ENCODE data around the gene DAGLB.
"Not testable (repeated sequence)": the region's sequence is repeated elsewhere in the genome, so short reads cannot be mapped to it uniquely, and the experiment has no call there.

The DAGLB gene

DNA sequence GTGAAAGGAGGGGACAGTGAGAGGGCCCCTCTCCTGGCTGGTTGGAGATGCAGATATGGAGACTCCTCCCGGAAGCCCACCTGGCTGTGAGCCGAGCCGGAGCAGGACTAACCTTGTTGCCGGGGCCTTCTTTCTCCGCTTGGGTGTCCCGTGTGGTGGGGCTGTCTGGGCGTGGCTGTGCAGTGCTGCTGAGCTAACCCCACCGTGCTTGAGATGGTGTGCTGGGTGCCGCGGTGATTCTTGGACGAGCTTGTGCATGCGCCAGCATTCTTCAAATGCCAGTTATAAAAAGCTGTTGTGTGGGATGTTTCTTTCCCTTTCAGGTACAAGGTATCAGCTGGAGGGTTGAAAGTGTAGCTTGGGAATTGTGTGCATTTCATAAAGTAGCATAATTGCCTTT, 48.8 kb downstream of the DAGLB start:
- DNase-seq (ENCODE audit: low read depth, low spot score): peak; percentile 38

DNA sequence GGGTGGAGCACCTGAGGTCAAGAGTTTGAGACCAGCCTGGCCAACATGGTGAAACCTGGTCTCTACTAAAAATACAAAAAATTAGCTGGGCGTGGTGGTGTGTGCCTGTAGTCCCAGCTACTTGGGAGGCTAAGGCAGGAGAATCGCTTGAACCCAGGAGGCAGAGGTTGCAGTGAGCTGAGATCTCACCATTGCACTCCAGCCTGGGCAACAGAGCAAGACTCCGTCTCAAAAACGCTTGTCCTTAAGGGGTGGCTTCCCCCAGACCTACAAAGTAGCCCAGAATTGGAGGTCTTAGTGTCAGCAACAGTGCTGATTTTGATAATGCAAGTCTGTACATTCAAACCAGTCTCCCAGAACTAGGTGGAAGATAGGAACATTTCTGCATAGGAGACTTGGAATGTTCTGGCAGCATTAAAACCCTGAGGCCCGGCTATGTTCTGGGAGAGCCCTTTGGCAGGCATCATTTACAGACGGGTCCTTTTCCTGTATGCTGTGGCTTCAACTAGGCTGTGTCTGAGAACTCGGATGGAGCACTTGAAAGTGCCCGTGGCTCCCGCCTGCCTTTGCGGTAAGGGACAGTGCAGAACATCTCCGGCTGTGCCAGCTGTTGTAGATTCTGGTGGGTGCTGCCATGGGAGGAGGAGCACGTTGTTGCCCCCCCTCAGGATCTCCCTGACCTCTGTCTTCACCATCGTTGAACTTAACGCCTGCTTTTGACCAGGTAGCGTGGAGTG, 49.8 kb downstream of the DAGLB start:
- DNase-seq (ENCODE audit: low read depth, low spot score): not testable (repeated sequence)

DNA sequence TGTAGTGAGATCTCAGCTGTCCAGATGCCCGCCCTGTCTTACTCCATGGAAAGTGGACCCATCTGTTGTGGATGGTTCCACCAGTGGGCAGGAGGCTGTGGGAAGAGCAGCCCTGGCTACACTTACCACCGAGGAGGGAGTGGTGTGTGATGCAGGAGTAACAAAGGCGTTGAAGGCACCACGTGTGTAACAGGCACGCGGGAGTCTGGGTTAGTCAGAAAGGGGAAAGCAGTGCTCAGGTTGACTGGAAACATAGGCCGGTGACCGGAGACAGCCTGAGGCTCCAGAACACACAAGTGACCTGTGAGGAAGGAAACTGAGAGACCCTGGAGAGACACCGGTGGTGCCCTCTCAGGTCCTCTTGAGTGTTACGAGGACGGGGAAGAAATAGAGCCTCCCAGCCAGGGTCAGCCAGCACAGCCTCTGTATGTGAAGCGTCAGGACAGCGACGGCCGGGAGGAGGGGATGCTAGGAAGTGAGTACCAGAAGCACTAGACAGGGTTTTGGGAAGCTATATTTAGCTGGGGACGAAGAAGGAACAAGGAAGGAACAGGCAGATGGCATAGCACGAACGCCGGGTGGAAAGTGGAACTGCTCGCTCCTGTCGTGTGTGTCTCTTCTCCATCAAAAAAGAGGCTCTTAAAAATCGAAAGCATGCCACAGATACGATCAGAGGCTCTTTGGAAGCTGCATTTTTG, 51.7 kb downstream of the DAGLB start:
- DNase-seq (ENCODE audit: low read depth, low spot score): no peak

DNA sequence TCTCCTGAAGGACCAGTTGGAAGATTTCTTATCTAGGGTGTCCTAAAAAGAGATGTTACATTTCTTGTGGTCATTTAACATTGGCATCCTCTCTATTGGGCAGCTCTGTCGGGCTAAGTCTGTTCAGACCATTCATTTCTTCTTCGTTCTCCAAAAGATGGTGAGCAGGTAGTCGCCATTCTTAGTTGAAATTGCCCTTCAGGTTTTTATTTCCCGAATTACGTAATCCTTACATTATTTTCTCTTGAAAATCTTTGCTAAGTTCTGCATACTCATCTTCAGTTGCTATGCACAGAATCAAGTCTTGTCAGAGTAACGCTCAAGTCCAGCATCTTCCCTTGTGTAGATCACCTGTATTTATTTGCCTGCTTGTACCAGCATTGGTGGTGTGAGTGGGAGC, 53.6 kb downstream of the DAGLB start:
- DNase-seq (ENCODE audit: low read depth, low spot score): no peak

DNA sequence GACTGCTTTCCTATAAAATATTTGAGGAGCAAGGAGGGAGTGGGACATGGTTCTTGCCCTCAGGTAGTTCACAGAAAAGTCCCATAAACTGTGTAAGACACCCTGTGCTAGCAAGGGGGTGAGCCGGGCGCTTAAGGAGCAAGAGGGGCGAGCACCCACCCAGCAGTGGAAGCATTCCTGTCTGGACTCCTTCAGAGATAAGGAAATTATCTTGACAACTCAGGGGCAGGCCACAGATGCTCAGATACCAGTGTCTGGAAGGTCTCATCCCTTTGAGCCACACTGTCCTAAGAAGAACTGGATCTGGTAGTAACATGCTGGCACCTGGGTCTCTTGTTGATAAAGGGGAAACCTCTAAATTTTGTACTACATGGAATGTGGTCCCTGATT, 54.1 kb downstream of the DAGLB start:
- peak; percentile 62 for DNase-seq (ENCODE audit: low read depth, low spot score)

DNA sequence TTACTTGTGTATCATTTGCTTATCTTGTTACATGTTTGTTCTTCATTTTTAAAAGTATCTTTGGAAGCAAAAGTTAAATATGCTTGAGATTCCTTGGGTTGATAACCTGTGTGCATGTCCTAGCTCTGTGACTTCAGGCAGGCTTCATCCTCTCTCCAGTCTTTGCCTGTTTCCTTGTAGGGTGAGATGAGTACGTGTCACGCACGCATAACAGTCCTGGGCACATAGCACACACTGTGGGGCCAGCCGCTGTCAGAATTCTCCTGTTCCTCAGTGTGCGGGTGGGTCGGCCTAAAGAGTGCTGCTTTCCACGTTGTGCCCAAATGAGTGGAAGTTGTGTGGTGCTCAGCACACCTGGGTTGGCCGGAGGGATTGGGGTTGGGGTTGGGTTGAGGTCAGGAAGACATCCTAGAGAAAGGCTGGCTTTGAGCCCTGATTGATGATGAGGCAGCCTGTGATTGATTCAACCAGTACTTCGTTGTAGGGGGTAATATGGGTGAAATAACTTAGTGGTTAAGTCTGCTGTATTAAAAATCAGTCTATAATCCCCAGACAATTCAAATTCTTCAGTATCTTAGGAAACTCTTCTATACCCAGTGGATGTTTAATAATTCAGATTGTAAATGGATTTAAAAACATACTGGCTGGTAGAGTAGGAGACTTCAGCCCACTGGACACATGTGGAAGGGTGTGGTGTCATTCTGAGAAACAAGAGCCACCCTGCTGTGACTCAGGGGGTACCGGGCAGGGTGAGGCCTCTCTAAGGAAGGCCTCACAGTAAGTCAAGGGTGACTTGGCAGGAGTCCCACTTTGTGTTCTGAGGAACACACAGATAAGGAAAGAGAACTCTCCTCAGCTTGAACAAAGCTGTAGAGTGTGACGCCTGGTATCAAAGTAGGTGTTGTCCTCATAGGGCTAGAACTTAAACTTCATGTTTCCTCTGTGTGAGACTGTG, 54.8 kb downstream of the DAGLB start:
- DNase-seq (ENCODE audit: low read depth, low spot score): no peak

DNA sequence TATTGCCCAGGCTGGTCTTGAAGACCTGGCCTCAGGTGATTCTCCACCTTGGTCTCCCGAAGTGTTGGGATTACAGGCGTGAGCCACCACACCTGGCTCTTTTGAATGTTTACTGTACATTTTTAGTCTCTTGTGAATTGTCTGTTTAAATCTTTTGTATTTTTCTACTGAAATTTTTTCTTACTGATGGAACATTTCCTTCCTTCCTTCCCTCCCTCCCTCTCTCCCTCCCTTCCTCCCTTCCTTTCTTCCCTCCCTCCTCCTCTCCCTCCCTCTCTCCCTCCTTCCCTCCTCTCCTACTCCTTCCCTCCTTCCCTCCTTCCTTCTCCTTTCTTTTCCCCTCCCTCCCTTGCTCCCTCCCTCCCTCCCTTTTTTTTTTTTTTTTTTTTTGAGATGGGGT, 58.0 kb downstream of the DAGLB start:
- DNase-seq (ENCODE audit: low read depth, low spot score): no peak

DNA sequence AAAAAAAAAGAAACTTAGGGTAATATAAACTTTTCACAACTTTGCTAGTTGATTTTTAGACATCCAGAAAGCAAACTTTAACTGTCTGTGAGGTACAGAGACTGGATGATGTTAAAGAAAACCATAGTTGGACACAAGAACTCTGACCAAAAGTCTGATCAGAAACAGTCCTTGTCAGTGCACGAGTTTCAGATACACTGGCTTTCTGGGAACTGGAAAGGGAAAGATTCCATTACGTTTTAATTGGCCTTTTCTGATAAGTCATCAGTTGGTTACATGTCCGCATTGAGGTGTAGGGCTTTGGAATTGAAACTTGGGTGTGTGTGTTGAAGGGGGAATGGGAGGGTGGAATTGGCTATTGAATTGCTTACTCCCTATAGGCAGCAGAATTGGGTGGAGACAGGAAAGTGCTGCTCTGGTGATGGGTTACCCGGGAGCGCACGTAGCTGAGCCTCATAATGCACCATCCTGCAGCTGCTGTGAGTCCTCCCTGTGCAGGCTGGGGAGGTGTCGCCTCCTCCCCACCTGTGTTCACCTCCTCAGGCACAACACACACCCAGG, 59.9 kb downstream of the DAGLB start:
- DNase-seq (ENCODE audit: low read depth, low spot score): no peak

DNA sequence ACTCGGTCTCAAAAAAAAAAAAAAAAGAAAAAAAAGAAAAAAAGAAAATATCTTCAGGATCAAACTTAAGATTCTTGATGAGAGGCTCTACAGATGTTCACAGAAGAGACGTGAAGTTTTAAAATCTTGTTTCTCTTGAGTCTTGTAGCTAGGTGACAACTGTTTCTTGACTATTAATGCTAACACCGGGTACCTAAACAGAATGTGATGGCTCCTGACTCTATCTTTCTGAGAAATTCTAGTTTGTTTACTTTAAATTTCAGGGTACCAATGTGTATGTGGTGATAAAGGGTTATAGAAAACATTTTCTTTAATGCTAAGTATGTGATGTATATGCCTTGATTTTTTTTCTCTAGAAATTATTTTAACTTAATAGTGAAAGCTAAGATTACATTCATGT, 61.0 kb downstream of the DAGLB start:
- no peak for DNase-seq (ENCODE audit: low read depth, low spot score)

DNA sequence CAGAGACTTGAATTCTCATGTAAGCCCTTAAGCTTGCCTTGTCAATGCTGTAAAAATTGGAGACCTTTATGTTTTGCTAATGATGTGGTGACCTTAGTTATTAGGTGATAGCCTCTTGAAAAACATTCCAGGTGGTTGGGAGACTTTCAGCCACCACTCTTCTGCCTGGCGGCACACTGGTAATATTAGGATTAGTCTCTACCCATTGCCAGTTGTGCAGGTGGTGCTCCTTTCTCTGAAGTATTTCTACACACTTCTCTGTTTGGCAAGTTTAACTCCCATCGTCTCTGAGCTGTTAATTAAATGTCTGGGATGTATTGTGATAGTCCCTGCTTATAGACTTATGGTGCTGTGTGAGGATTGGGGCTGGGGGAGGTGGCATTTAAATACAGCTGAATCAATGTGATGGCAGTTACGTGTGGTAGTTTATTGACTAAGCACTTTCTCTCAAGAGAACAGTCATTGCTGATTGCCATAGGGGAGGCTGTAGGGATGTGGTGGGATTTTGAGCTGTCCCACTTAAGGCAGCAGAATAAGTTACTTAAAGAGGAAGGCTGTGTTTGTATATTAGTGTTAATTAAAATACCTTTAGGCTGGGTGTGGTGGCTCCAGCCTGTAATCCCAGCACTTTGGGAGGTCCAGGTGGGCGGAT, 61.7 kb downstream of the DAGLB start:
- no peak for DNase-seq (ENCODE audit: low read depth, low spot score)

DNA sequence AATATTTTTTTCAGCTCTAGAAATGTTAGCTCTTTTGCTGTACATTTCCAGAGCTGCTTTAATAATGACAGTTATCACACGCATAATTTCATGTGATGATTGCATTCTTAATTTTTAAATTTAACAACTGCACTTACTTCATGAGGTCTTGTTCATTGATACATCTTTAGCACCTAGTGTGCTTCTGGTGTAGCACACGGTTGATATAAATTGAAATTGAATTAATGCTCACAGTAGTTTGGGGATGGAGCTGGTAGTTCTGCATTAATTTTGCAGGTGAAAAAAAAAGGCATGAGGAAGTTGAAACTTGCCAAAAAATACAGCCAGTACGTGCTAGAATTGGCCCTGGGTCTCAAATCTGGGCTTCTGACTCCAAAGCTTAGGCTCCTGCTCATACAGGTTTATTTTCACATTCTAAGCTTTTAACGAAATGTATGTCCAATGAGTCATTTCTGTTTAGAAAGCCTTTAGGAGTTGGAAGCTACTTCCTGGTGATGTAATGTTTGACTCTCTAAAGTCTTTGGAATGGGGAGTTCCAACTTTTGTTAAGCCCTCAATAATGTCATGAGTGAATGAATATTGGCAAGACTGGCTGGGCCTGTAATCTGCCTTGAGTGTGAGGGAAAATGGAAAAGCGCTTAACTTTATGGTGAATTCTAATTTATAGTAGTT, 62.5 kb downstream of the DAGLB start:
- DNase-seq (ENCODE audit: low read depth, low spot score): no peak

DNA sequence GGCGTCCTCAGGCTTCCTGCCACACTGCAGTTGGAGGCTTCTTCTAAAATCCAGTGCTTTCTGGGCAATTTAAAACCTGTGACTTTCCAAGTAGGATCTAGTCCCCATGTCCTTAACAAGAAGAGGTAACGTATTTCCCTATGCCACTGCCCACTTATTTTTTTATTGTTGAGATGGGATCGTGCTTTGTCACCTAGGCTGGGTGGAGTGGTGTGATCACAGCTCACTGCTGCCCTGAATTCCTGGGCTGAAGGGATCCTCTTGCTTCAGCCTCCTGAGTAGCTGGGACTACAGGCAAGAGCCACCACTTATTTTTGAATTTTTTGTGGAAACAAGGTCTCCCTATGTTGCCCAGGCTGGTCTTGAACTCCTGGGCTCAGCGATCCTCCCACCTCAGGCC, 63.4 kb downstream of the DAGLB start:
- DNase-seq (ENCODE audit: low read depth, low spot score): no peak

DNA sequence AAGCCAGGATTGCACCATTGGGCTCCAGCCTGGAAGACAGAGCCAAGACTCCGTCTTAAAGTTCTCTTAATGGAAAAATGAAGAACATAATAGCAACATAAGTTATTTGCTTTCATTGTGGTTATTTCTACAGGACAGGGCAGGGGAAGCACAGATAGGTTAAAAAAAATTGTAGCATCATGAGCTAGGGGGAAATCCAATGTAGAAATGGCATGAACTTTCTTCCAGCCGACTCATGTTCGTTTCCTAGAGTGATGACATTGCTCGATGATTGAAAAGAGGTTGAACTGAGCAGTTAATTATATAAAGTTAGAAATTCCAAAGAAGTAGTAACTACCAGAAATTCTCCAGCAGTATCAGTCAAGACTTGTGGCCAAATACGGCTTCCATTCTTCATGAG, 64.9 kb downstream of the DAGLB start:
- no peak for DNase-seq (ENCODE audit: low read depth, low spot score)

DNA sequence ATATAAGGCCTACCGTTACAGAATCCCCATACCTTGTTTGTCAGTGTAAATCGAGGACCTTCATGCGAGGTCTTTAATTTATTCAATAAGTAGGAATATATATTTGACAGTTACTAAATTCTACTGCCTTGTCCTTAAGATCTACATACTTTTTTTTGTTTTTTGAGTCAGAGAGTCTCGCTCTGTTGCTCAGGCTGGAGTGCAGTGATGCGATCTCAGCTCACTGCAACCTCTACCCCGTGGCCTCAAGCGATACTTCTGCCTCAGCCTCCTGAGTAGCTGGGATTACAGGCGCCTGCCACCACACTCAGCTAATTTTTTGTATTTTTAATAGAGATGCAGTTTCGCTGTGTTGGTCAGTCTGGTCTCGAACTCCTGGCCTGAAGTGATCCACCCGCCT, 65.9 kb downstream of the DAGLB start:
- DNase-seq (ENCODE audit: low read depth, low spot score): not testable (repeated sequence)

DNA sequence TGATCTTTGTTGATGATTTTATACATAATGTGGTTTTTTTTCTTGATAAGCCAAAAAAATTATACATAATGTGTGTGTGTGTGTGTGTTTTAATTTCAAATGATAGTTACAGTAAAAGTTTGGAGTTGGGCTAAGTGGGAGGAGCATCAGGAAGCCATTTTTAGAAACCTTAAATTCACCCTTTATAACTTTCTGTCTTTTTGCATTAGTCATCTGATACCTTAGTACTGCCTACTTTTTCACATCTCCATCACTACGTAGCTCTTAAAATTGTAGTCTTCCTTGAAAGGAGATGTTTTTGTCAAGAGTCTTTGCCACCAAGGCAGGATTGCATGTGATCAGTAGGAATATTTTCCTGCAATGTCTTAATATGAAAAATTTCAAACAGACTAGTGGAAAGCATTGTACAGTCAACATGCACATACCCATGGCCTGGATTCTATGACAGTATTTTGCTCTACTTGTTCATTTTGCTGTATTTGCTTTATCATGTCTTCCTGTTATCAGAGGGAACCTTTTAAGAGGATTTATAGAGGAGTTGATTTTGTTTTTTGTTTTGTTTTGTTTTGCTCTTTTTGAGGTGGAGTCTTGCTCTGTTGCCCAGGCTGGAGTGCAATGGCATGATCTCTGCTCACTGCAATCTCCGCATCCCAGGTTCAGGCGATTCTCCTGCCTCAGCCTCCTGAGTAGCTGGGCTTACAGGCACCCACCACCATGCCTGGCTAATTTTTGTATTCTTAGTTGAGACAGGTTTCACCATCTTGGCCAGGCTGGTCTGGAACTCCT, 67.3 kb downstream of the DAGLB start:
- no peak for DNase-seq (ENCODE audit: low read depth, low spot score)

DNA sequence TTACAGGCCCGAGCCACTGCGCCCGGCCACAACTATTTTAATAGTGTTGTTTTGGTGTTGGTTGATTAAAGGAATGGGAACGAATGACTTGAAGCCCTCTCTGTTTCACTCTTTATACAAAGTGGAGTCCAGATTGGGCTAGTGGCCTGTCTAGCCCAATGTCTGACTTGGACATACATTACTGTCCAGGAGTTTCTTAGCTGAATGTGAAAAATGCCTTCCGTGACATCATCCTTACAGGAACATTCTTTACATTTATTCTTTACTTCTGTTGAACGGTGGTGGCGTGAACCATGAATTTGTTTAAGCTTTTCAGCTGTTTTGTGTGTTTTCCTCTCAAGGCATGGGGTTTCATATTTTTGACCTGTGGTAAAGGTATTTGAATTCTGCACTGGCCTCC, 67.9 kb downstream of the DAGLB start:
- no peak for DNase-seq (ENCODE audit: low read depth, low spot score)

DNA sequence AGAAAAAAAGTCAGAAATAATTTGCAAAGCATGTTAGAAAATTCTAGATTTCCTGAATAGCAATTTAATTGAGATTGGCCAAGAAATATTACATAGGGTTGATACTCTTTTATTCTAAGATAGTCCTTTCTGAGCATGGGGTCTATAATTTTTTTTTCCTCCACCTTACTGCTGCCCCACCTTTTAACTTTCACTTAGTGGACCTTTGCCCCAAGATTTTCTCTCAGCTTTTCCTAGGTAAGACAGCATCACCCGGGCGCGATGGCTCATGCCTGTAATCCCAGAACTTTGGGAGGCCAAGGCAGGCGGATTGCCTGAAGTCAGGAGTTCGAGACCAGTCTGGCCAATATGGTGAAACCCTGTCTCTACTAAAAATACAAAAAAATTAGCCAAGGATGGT, 69.2 kb downstream of the DAGLB start:
- DNase-seq (ENCODE audit: low read depth, low spot score): not testable (repeated sequence)

DNA sequence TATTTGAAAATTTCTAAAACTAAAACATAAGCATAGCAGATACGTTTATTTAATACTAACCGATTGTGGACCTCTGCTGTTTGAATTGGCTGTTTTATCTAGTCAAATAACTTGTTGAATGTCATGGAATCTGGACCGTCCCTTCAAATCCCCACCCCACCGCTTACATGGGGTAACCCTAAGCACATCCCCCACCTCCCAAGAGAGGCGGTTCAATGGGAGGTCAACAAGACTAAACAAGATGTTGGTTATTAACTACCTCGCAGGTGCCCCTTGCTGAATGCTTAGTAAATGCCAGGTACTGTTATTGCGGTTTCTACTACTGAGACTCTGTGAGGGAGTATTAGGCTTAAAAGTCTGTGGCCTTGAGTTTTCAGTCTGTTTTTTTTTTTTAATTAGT, 70.9 kb downstream of the DAGLB start:
- DNase-seq (ENCODE audit: low read depth, low spot score): no peak

DNA sequence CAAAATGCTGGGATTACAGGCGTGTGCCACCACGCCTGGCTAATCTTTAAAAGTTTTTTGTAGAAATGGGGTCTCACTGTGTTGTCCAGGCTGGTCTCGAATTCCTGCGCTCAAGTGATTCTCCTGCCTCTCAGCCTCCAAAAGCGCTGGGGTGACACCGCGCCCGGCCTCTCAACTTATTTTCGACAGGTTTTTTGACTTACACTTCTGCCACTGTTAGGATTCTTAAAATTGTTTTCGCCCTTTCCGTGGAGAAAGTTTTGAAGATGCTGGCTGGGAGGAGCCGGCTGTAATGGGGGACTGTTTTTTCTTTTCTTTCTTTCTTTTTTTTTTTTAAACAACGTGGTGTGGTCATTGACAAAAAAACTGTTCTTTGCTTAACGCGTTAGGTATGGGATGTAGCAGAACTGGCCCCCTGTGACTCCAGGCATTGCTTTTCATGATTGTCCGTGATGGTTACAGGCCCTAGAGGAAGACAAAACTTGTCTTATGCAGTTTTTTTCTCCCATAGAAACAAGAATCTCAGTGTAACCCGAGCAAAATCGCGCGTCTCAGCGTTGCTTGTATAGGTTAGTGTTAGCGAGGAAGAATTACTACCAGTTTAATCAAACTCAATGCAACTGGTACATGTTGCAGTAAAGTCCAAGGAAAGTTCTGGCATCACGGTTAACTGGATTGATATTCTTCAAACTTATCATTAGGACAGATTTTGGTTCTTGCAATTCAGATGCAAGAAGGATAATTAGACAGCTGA, 72.2 kb downstream of the DAGLB start:
- peak; percentile 45 for DNase-seq (ENCODE audit: low read depth, low spot score)

Data from ELF-1 (cell line).